Muscle of leg (tissue), 11 donors: Measurements from ENCODE around the gene ARPC5. TPM values are rescaled to one million over a fixed set of nuclear protein-coding genes. Genes with fewer than 3 reads are reported as not detected.

ENCODE experiments used
- DNase-seq: peaks from one replicate; pipeline ENCODE4 v3.0.0; 2013
- H3K27ac ChIP-seq: one replicate; pipeline ENCODE4 v1.5.1; 2013; ENCODE audit warnings: mild to moderate bottlenecking, low read length, control low read depth
- H3K27me3 ChIP-seq: one replicate; pipeline ENCODE4 v1.6.1; 2013; ENCODE audit warnings: low read length; ENCODE audit not compliant: control insufficient read depth, insufficient read depth
- H3K36me3 ChIP-seq: one replicate; pipeline ENCODE4 v1.6.1; 2013; ENCODE audit warnings: low read length; ENCODE audit not compliant: control insufficient read depth, insufficient read depth
- H3K4me1 ChIP-seq: one replicate; pipeline ENCODE4 v1.6.1; 2013; ENCODE audit warnings: low read length; ENCODE audit not compliant: control insufficient read depth, insufficient read depth
- H3K4me3 ChIP-seq: one replicate; pipeline ENCODE4 v1.5.1; 2013; ENCODE audit warnings: low read length, control low read depth
- H3K9me3 ChIP-seq: replicated peaks from 2 replicates; pipeline ENCODE4 v1.6.1; 2013; ENCODE audit warnings: low read depth, low read length; ENCODE audit not compliant: control insufficient read depth
- WGBS: methylation state at CpG from one replicate; pipeline ENCODE4 v1.1.5; 2013; ENCODE audit warnings: missing lambda C conversion rate; ENCODE audit not compliant: insufficient coverage; 5-methylcytosine and 5-hydroxymethylcytosine counted together
- polyA plus RNA-seq, 8 donors: library from polyadenylated mRNA; unstranded; fragments of 120-200 nt; gene quantifications; one replicate each; pipeline versions ENCODE4 v1.2.1 to v1.2.3, GENCODE V29; 2013; ENCODE audit warnings: inconsistent platforms in 1 of 8, low replicate concordance in 1 of 8; ENCODE audit not compliant: insufficient read length in 8 of 8, insufficient read depth in 1 of 8
- total RNA-seq: library from RNA; stranded (reverse); fragments of 120-200 nt; gene quantifications from one replicate; pipeline ENCODE4 v1.2.4, GENCODE V29; 2013

The ARPC5 gene
- total and polyA plus RNA-seq, 9 donors = 81.4 to 116 (median 96.7) TPM

DNA sequence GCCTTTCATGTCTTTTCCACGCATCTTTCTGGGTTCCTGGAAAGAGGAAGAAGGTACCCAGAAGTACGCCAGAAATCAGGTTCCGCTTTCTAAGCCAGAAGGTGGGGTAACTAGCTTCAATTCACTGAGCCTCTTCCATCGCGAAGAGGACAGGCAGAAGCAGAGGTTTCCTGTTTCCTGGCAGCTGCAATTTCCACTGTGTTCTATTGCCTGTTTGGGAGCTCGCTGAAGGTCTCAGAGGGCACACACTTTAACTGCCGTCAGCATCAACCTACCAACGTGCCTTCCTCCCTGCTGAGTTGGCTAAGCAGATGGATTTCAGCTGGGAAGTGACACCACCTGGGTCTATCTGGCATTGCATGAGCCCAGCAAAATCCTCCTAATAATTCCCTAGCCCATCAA lies 55.3 kb downstream of the ARPC5 start:
- no peak overlapping the region for H3K27ac ChIP-seq
- peak; percentile 85 for DNase-seq
- no peak overlapping the region for H3K4me3 ChIP-seq
- H3K9me3 ChIP-seq = no peaks in the 10 kb centered on the region
- H3K36me3 ChIP-seq = no peaks in the 10 kb centered on the region
- H3K4me1 ChIP-seq = peaks cover 19% of the 10 kb centered on the region
- H3K27me3 ChIP-seq = no peaks in the 10 kb centered on the region
- 8% methylated on average over 8 of the region's 8 CpGs for WGBS

- Histone ChIP-seq H3K36me3 (no peaks in the 10 kb centered on the region), H3K27me3 (no peaks in the 10 kb centered on the region), H3K9me3 (no peaks in the 10 kb centered on the region), H3K27ac (no peak overlapping the region), H3K4me3 (no peak overlapping the region), H3K4me1 (peaks cover 21% of the 10 kb centered on the region)
- DNase-seq = no peak
- whole genome bisulfite sequencing = 75% methylated on average over 1 of the region's 2 CpGs
Observed at GRCh38 chr1:183578856-183579255, 56.7 kb downstream of the ARPC5 start.

DNA sequence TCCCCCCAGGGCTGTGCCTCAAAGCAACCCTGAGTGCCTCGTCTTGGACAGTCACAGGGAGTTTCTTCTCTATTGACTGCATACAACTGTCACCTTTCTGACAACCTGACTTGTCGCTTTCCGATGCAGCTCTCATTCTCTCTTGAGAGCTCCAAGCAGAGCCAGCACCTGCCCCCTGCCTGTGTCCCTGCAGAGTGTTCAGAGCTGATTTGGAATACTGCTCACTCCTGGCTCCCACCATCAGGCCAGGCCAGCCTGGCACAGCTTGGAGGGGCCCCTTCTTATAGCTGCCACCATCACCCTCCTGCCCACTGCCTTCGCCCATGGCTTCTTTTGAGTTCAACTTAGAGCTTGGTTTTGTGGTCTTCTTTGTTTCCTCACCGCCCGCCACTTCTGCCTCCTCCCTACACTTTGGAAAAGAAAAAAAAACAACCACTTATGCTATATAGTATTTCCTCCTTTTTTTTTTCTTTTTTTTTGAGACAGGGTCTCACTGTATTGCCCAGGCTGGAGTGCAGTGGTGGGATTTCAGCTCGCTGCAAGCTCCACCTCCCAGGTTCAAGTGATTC lies 57.6 kb downstream of the ARPC5 start:
- Histone ChIP-seq H3K27ac (no peak overlapping the region), H3K4me3 (no peak overlapping the region), H3K36me3 (no peaks in the 10 kb centered on the region), H3K9me3 (no peaks in the 10 kb centered on the region), H3K27me3 (no peaks in the 10 kb centered on the region), H3K4me1 (peaks cover 21% of the 10 kb centered on the region)
- DNase-seq = no peak
- 79% methylated on average over 4 of the region's 7 CpGs for WGBS

GRCh38 chr1:183576537-183576936 lies 59.0 kb downstream of the ARPC5 start:
- no peaks in the 10 kb centered on the region for H3K27me3 ChIP-seq
- H3K9me3 ChIP-seq = no peaks in the 10 kb centered on the region
- H3K36me3 ChIP-seq = no peaks in the 10 kb centered on the region
- no peak overlapping the region for H3K4me3 ChIP-seq
- peak overlapping the region; percentile 74 for H3K27ac ChIP-seq
- DNase-seq = peak; percentile 54
- peaks cover 19% of the 10 kb centered on the region for H3K4me1 ChIP-seq
- WGBS = 24% methylated on average over 4 of the region's 8 CpGs

DNA sequence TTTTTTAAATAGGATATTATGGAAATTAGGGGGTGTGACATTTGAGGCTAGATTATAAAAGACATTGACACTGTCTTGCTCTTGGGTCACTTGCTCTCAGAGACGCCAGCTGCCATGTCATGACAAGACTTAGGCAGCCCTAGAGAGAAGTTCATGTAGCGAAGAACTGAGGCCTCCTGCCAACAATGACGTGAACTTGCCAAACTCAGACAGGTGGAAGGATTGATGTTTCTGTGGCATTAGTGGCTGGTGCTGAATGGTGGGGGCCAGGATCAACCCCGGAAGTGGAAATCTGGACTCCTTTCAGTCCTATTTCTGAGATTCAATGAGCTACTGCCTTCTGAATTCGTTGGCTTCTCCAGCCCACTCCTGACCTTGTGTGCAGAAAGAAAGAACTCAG lies 60.0 kb downstream of the ARPC5 start:
- DNase-seq = peak; percentile 34
- Histone ChIP-seq H3K9me3 (no peaks in the 10 kb centered on the region), H3K4me1 (peaks cover 19% of the 10 kb centered on the region), H3K27me3 (no peaks in the 10 kb centered on the region), H3K36me3 (no peaks in the 10 kb centered on the region), H3K27ac (peak overlapping the region; percentile 64), H3K4me3 (no peak overlapping the region)
- whole genome bisulfite sequencing = 63% methylated on average over 1 of the region's 5 CpGs

DNA sequence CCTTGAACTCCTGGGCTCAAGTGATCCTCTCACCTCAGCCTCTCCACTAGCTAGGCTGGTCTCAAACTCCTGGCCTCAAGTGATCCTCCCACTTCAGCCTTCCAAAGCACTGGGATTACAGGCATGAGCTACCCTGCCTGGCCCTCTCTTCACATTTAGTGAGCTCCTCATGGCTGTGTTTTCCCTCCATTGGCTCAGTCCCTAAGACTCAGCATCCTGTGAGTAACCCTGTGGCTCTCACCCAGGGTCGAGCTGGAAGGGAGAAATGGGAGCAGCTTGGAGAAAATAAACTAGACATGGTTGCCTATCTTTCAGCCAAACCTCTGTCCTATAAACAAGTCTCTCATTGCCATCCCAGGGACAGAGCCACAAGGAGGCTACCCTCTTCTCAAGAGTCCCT lies 62.9 kb downstream of the ARPC5 start:
- no peaks in the 10 kb centered on the region for H3K36me3 ChIP-seq
- peaks cover 18% of the 10 kb centered on the region for H3K4me1 ChIP-seq
- no peaks in the 10 kb centered on the region for H3K9me3 ChIP-seq
- DNase-seq = no peak
- WGBS = no CpG with 5 or more reads among the region's 1 CpG
- H3K27ac ChIP-seq = no peak overlapping the region
- no peak overlapping the region for H3K4me3 ChIP-seq
- no peaks in the 10 kb centered on the region for H3K27me3 ChIP-seq

DNA sequence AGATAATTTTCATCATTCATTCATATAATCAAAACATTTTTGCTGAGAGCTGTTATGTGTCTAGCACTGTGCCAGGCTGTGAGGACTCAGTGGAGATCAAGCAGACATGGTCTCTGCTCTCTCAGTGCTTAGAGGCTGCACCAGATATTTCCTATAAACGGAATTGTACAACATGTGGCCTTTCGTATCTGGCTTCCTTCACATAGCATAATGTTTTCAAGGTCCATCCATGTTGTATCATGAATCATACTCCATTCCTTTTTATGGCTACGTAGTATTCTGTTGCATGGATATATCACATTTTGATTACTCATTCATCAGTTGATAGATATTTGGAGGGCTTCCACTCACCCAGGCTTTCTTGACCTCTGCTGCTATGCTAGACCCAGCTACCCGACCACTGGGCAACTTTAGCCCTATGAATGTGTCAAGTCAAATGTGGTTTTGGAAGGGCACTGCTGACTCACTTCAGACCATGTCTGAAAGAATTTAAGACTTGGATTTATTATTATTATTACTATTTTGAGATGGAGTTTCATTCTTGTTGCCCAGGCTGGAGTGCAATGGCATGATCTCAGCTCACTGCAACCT lies 63.8 kb downstream of the ARPC5 start:
- no peak overlapping the region for H3K4me3 ChIP-seq
- no peaks in the 10 kb centered on the region for H3K27me3 ChIP-seq
- H3K4me1 ChIP-seq = peaks cover 22% of the 10 kb centered on the region
- H3K27ac ChIP-seq = no peak overlapping the region
- no peak for DNase-seq
- H3K9me3 ChIP-seq = no peaks in the 10 kb centered on the region
- WGBS = 80% methylated on average over 1 of the region's 4 CpGs
- no peaks in the 10 kb centered on the region for H3K36me3 ChIP-seq

Other genes with a start within 250 kb of the ARPC5 start
- gene NMNAT2, start 217.4 kb downstream of the ARPC5 start, total RNA-seq = 0.49 TPM
- gene NMNAT2, start 217.4 kb downstream of the ARPC5 start, polyA plus RNA-seq = 1 to 10 TPM in 4 of 8 donors, under 1 TPM in 4; 0.71 to 2.5 (median 1.1) TPM
- gene SMG7, start 163.3 kb downstream of the ARPC5 start, total RNA-seq = 14.7 TPM
- gene SMG7, start 163.3 kb downstream of the ARPC5 start, polyA plus RNA-seq = 10 to 100 TPM; 28.7 to 37.6 (median 32.1) TPM
- 5.5 TPM for gene NCF2, start 45.3 kb downstream of the ARPC5 start, total RNA-seq
- 1 to 10 TPM; 4.0 to 7.9 (median 4.7) TPM for gene NCF2, start 45.3 kb downstream of the ARPC5 start, polyA plus RNA-seq
- not detected for gene APOBEC4, start 17.5 kb upstream of the ARPC5 start, total RNA-seq
- not detected for gene APOBEC4, start 17.5 kb upstream of the ARPC5 start, polyA plus RNA-seq
- 28.3 TPM for gene RGL1, start 169.3 kb upstream of the ARPC5 start, total RNA-seq
- gene RGL1, start 169.3 kb upstream of the ARPC5 start, polyA plus RNA-seq = 10 to 100 TPM; 20.8 to 40.5 (median 27.2) TPM